Measurements from ENCODE around the gene TMEM139.
"Not testable (repeated sequence)": the region's sequence is repeated elsewhere in the genome, so short reads cannot be mapped to it uniquely, and the experiment has no call there.

Gene TMEM139

DNA sequence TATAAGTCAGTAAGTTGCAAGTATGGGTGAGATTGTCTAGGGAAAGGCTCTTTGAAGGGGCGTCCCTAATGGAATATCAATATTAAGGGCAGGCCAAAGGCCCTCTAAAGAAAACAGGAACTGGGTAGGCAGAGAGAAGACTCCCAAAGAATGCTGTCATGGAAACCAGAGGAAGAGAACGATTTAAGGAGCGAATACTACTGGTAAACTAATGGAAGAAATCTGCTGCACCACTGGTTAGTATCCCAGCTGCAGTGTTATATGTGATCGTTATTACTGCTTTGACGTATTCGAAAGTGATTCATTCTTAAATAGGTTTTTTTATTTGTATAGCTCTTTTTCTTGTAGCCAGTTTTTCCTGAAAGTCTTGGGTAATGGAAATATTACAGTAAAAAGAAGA is 4.7 kb downstream of the TMEM139 start:
- DNase-seq (ENCODE audit: low spot score), result no peak

DNA sequence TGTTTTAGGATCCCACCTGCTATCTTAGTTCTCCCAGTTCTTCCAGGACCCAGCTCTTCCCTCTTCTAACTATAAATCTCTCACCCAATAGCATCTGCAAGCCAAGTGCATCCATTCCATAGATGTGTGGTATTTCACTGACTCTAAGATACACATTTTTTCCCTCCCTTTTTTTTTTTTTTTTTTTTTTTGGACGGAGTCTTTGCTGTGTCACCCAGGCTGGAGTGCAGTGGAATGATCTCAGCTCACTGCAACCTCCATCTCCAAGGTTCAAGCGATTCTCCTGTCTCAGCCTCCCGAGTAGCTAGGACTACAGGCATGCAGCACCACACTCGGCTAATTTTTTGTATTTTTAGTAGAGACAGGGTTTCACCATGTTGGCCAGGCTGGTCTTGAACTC is 5.1 kb downstream of the TMEM139 start:
- DNase-seq (ENCODE audit: low spot score), result not testable (repeated sequence)

DNA sequence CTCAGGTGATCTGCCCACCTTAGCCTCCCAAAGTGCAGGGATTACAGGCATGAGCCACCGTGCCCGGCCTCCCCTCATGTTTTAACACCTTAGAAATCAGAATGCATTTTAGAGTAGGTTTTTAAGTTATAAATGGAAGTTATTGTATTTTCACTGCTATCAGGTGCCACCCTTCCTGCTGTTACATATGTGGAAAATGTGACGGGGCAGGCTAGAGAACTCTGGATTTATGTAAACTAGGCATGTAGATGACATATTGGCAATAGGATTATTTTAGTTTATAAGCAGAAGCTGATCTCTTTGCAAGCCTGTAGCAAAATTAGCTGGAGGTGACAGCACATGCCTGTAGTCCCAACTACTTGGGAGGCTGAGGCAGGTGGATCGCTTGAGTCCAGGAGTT is 5.5 kb downstream of the TMEM139 start:
- DNase-seq (ENCODE audit: low spot score), result no peak

DNA sequence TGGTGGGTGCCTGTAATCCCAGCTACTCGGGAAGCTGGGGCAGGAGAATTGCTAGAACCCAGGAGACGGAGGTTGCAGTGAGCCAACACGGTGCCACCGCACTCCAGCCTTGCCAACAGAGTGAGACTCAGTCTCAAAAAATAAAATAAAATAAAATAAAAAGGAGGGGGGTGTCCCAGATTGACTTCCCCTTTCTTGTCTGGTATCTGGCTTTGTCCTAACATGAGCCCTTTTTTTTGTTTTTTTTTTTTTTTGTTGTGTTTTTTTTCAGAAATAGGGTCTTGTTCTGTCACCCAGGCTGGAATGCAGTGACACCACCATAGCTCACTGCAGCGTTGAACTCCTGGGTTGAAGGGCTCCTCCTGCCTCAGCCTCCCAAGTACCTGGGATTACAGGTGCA is 8.1 kb downstream of the TMEM139 start:
- DNase-seq (ENCODE audit: low spot score), result no peak

DNA sequence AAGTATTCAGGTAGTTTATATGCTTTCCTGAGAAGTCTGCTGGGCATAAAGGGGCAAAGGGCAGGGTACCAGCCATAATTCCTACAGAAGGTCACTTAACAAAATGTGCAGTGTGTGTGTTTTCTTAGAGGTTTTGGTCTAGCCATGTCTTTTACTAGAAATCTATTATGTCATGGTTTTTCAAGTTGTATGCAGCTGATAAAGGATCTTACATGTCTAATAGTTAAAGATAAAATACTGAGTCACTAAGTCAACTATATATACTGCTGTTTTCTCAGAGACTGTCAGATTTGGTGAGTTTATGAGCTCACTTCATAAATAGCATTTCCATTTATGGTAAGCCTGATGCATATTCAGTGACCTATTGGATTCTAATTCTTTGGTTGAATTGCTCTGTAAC is 11.1 kb downstream of the TMEM139 start:
- DNase-seq (ENCODE audit: low spot score), result no peak

DNA sequence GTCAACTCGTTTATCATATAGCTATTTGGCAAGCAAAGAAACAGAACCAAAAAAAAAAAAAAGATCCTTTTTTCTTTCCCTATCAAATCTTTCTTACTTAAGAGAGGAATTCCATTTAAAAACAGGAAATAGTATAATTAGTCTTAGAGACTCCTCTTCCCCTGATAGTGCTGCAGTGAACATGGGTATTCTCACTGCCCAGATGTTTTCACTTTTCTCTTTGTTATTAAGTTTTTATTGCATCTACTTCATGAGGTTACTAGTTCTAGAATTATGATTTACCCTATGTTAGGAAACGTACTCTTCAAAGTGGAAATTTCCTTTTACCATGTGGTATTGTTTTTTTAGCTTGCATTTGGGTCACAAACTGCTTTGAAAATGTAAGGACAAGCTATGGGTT is 11.9 kb downstream of the TMEM139 start:
- DNase-seq (ENCODE audit: low spot score), result no peak

DNA sequence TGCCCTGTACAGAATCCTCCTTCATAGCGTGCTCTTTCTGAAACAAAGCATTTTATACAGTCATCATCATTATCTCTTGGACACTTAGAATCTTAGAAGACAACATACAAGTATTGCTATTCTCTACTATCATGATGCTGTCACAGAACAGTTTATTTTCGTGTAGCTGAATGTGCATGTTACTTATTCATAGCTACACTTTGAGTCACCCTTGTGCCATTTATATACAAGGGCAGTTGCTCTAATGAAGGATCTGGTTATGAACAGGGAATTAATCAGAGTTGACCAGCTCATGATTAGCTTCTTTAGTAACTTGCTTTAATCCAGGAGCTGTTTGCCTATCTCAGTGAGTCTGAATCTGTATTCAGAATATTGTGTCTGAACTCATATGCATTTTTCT is 14.6 kb downstream of the TMEM139 start:
- no peak for DNase-seq (ENCODE audit: low spot score)

DNA sequence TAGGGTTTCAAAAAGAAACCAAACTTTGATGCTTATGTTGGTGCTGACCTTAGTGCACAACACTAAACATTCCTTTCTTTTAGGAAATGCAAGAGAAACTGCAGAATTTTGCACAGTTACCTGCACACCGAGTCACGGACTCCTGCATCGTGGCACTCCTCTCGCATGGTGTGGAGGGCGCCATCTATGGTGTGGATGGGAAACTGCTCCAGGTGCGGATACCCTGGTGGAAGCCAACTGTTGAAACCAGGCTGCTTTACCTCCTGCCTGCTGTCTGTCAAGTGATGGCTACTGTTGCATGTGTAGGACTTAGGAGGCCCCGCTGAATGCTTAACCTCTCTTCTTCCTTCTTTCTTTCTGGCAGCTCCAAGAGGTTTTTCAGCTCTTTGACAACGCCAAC is 15.1 kb downstream of the TMEM139 start:
- peak; percentile 70 for DNase-seq (ENCODE audit: low spot score)

DNA sequence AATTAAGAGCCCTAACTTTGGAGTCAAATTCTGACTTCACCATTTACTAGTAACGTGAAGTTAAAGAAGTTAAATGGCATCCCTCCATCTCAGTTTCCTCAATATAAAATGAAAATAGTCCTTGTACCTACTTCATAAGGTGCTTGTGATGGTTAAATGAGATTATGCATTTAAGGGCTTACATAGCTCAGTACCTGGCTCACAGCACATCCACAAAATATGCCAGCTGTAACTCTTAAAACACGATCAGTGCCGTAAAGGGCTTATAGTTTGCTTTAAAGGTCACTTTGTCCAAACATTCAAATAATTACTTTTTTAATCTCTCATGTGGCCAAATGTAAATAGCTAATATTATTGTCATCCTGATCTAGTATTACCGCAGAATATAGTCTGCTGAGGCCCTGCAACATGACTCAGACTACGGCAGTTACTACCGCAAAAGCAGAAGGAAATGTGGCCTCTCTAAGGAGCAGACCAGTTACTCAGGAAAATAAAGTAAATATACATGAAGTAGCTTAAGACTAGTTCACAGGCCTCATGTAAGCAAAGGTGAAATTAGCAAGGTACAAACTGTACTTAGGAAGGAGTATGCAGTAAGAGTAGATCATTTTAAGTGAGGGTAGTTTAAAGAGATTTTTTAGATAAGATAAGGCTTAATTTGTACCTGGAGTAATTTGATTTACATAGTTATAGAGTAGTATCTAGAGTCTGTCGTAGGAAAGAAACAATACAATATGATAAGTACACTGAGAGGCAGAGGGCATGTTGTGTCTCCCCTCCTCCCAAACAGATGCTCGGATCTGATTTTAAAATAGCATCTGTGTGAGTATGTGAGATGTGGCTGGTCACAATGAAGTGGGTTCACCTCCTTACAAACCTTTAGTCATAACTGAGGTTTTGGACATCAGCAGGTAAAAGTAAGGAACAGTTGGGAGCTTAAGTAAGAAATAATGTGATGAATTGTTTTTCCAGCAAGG is 16.5 kb downstream of the TMEM139 start:
- no peak for DNase-seq (ENCODE audit: low spot score)

DNA sequence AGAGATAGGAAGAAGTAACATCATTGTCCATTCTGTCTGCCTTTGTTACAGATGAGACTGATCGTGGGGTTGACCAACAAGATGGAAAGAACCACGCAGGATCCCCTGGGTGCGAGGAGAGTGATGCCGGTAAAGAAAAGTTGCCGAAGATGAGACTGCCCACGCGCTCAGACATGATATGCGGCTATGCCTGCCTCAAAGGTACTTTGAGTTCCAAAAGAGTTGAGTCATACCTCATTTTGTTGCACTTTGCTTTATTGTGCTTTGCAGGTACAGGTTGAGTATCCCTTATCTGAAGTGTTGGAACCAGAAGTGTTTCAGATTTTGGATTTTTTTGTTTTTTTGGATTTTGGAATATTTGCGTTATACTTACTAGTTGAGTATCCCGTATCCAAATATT is 19.0 kb downstream of the TMEM139 start:
- DNase-seq (ENCODE audit: low spot score), result no peak

DNA sequence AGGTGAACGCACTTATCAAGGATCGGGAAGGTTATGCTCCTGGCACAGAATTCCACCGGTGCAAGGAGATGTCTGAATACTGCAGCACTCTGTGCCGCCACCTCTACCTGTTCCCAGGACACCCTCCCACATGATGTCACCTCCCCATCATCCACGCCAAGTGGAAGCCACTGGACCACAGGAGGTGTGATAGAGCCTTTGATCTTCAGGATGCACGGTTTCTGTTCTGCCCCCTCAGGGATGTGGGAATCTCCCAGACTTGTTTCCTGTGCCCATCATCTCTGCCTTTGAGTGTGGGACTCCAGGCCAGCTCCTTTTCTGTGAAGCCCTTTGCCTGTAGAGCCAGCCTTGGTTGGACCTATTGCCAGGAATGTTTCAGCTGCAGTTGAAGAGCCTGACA is 20.2 kb downstream of the TMEM139 start:
- DNase-seq (ENCODE audit: low spot score), result no peak

DNA sequence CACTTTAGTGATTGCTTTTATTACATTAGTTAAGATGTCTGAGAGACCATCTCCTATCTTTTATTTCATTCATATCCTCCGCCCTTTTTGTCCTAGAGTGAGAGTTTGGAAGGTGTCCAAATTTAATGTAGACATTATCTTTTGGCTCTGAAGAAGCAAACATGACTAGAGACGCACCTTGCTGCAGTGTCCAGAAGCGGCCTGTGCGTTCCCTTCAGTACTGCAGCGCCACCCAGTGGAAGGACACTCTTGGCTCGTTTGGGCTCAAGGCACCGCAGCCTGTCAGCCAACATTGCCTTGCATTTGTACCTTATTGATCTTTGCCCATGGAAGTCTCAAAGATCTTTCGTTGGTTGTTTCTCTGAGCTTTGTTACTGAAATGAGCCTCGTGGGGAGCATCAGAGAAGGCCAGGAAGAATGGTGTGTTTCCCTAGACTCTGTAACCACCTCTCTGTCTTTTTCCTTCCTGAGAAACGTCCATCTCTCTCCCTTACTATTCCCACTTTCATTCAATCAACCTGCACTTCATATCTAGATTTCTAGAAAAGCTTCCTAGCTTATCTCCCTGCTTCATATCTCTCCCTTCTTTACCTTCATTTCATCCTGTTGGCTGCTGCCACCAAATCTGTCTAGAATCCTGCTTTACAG is 20.8 kb downstream of the TMEM139 start:
- peak; percentile 52 for DNase-seq (ENCODE audit: low spot score)

DNA sequence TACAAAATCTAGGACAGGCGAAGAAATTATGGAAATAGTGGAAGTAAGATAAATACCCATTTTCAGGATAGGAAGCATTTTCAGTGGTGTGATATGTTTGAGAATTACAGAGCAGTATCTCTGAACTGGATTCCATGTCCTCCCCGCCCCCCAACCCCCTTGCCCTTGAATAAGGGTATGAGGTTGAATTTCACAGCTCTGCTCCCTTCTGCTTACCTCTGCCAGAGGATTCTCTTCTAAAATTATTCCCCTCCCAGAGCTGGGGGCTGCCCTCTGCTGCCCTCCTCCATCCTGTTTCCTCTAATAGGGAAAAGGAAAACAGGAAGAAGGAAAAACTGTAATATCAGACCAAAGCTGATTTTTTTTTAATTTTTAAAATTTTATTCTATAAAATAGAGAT is 23.9 kb downstream of the TMEM139 start:
- no peak for DNase-seq (ENCODE audit: low spot score)

DNA sequence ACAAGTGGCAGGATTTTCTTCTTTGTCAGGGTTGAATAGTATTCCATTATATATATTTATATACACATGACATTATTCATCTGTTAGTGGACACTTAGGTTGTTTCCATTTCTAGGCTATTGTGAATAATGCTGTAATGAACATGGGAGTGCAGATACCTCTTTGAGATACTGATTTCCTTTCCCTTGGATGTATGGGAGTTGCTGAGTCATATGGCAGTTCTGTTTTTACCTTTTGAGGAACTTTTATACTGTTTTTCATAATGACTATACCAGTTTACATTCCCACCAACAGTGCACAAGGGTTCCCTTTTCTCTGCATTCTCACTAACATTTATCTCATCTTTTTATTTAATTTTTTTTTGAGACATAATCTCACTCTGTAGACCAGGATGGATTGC is 29.4 kb downstream of the TMEM139 start:
- DNase-seq (ENCODE audit: low spot score), result no peak

DNA sequence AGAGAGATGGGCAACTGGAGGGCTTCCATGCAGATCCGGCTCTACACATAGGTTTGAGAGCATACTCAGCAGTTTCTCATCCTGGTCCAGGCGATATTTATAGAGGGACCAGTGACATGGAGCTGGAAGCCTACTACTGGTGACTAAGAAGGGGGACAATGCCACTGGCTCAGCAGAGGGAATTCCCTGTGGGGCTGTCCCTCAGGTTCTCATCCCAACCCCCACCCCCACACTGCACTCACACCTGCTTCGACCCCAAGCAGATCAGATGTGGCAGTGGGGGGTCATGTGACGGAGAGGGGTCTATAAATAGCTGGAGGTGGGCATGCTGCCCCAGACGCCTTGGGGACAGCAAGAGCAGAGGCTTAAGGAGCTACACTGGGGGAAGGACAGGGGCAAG is 31.0 kb downstream of the TMEM139 start, which contains the start of gene CLCN1:
CLCN1 (plus strand) TSS at position 336 of the 400 bp plus-strand sequence. CDS start 102 bp downstream, outside the sequence.
- no peak for DNase-seq (ENCODE audit: low spot score)

DNA sequence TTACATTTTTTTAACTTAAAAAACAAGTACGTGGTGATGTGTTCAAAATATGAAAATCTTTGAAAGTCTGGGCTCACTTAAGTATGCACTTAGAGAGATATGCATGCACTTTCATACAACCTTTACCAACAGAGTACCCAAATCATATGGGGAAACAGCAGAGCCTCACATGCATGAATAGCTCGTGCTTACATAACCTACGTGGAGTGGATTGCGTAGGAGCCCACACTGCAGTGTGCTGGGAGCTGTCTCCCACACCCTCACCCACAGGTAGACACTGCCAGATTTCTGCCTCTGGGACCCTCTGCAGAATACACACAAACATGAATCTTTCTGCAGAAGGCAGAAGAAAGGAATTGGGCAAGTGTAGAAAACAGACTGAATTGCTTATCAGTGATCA is 31.7 kb downstream of the TMEM139 start:
- DNase-seq (ENCODE audit: low spot score), result no peak

DNA sequence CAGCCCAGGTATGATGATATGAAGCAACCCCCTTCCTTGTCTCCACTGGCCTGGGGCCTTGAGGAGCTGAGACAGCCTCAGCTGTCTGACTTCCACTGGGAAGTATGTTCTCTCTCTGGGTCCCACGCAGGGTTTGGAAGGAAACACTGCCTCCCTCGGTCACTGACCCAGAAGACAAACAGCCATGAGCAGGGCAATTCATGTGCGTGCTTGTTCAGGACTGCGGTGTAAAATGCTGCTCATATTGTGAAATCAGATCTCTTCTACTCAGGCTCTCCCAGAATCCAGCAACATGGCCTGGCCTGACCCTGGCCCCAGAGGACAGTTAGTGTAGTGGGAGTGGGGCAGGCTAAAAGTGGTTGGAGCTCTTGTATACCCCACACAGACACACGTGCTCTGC is 33.9 kb downstream of the TMEM139 start:
- DNase-seq (ENCODE audit: low spot score), result no peak

DNA sequence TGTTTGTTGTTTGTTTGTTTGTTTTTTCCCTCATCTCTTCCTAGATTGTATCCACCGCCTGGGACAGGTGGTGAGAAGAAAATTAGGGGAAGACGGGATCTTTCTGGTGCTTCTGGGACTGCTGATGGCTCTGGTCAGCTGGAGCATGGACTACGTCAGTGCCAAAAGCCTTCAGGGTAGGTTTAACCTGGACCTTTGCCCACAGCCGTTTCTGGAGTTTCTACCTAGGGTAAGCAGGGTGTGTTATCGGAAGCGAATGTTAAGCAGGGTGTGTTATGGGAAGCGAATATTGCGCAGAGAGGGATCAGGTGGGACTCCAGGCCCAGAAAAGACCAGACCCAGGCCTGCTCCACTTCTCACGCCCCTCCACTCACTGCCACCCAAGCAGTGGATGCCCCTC is 35.9 kb downstream of the TMEM139 start:
- no peak for DNase-seq (ENCODE audit: low spot score)

DNA sequence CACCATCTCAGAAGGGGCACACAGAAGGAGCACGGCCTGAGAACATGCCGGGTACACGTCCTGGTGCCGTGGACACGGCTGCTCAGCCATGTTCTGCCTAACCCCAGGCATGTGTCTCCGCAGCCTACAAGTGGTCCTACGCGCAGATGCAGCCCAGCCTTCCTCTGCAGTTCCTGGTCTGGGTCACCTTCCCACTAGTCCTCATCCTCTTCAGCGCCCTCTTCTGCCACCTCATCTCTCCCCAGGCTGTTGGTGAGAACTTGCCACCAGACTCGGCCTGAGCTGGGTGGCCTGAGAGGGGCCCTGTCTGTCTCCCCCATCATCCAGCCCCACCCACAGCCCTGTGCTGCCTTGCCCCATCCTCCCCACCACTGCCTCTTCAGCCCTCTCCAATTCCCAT is 36.5 kb downstream of the TMEM139 start:
- no peak for DNase-seq (ENCODE audit: low spot score)

DNA sequence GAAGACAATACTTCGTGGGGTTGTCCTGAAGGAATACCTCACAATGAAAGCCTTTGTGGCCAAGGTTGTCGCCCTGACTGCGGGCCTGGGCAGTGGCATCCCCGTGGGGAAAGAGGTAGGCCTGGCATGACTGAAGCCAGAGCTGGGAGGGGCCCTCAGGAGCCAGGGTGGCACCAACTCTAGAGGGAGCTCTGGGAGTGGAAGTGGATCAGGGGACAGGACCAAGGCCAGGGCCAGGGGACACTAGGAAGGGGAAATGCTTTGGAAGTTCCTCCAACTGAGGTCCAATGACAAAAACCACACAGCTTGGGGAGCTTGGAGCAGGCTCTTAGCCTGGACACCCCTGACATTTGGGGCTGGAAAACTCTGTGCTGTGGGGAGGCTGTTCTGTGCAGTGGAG is 37.0 kb downstream of the TMEM139 start:
- no peak for DNase-seq (ENCODE audit: low spot score)

DNA sequence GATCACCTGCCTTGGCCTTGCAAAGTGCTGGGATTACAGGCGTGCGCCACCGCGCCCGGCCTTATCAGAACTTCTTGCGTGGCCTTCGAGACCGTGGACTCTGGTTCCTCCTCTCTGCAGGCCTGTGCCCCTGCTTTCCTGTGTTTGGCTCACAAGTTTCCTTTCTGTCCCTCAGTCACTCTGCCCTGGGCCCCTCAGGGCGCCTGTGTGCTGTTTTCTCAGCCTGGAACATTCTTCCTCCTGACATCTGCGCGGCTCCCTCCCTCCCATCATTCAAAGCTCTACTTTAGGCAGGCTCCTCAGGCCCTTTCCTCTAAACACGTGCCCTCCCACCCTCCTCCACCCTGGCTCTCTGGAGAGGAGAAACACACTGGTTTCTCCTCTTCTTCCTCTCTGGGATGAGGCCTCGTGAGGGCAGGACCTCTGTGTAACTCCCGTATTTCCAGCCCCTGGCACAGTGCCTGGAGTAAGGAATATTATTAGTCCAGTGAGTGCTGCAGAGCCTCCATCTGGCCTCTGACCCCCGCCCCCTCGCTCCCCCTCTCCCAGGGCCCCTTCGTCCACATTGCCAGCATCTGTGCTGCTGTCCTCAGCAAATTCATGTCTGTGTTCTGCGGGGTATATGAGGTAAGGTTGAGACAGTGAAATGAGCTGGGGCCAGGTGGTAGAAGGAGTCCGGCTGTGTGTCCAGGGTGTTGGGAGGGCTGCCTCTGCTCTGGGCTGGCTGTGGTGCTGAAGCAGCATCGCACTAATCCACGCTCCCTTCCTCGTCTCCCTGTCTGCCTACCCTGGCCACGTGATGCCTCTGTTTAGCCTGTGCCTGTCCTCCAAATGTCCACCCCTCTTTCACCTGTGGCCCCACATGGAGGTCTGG is 38.2 kb downstream of the TMEM139 start:
- DNase-seq (ENCODE audit: low spot score), result no peak

DNA sequence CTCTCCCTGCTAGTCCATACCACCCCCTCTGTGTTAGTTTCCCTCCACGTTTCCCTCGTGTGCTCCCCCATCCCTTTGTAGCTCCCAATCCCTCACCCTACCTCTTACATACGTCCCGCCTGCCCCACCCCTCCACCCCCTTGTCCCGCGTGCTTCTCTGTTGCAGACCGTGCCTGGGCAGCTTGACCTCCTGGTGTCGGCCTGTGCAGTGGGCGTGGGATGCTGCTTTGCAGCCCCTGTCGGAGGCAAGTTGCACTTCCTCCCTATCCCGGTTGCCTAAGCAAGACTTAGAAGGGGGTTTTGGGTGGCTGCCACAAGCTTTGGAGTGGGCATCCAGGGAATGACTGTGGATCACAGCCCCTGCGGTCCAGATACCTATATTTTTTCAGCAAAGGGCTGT is 38.9 kb downstream of the TMEM139 start:
- DNase-seq (ENCODE audit: low spot score), result no peak
